ENCODE results near the gene CHIT1.

CHIT1 gene

GRCh38 chr1:203216274-203217138 lies 13.0 kb downstream of the CHIT1 start:
- peak; percentile 70 for DNase-seq (ENCODE audit: low read depth)

DNA sequence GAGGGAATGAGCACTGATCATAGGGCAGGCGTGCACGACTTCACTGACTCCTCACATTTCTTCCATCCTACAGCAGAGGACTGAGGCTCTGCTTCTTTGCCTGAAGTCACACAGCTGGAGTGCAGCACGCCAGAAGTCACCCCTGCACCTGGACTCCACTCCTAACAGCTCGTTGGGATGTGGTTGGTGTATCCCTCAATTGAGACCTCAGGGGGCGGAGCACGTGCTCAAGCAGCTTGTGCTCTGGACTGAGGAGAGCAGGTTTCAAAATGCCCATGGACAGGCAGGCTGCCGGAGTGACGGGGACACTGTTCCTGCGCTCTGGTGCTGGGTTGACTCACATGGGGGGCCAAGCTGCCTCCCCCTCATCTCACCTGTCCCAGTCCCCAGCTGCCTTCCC lies 13.9 kb downstream of the CHIT1 start:
- no peak for DNase-seq (ENCODE audit: low read depth)

DNA sequence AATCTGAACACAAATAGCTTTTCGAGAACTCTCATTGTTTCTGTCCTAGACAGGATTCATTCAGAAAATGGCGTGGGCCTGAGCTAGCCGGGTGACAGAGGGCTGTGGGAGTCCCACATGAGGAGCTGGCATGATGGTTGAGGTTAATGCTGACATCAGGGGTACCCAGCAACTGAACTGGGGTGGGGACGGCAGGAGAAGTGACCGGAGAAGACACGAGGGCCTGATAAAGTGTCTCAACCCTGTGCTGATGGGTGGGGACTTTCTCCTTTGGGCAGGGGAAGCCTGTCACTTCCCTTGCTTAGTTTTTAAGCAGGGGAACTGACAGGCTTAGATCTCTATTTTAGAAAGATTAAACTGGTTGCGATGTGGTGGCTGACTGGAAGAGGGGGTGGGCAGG lies 14.6 kb downstream of the CHIT1 start:
- DNase-seq (ENCODE audit: low read depth), result no peak

DNA sequence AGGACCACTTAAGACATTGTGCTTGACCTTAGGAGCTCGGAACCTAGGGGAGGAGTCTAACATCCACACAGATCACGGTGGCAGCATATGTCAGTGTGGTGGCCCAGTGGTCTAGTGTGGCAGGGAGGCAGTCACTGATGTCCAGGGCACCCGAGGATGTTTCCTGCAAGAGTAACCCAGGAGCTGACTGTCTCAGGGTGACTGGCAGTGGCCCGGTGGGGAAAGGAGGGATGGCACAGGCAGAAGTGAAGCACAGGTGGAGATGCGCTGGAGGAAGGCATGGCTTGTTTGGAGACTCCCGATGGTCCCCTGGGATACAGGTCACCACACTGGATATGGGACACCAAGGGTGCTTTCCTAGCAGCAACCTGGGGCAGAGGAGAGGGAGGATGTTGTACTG lies 16.3 kb downstream of the CHIT1 start:
- no peak for DNase-seq (ENCODE audit: low read depth)

GRCh38 chr1:203211812-203212211 lies 17.7 kb downstream of the CHIT1 start:
- no peak for DNase-seq (ENCODE audit: low read depth)

- no peak for DNase-seq (ENCODE audit: low read depth)
Observed at GRCh38 chr1:203210988-203211387, 18.5 kb downstream of the CHIT1 start.

- DNase-seq (ENCODE audit: low read depth), result no peak
Observed at GRCh38 chr1:203210350-203210749, 19.1 kb downstream of the CHIT1 start.

- no peak for DNase-seq (ENCODE audit: low read depth)
Observed at GRCh38 chr1:203208181-203208580, 21.3 kb downstream of the CHIT1 start.

DNA sequence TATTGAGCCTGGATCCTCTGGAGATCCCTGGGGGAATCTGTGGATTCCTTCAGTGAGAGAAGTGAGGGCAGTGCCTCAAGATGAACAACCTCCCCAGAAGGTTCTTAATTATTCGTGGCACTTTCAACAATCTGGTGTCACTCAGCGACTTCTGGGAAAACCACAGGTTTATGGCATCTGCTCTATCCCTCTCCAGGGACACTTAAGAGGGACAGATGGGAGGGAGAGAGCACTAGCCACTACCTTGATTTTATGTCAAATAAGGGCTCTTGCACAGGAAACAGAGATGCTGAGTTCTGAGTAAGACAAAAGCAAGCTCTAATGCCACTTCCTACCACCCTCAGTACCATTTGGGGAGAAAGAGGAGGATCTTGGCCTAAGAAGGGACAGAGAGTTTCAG lies 21.7 kb downstream of the CHIT1 start:
- DNase-seq (ENCODE audit: low read depth), result no peak

DNA sequence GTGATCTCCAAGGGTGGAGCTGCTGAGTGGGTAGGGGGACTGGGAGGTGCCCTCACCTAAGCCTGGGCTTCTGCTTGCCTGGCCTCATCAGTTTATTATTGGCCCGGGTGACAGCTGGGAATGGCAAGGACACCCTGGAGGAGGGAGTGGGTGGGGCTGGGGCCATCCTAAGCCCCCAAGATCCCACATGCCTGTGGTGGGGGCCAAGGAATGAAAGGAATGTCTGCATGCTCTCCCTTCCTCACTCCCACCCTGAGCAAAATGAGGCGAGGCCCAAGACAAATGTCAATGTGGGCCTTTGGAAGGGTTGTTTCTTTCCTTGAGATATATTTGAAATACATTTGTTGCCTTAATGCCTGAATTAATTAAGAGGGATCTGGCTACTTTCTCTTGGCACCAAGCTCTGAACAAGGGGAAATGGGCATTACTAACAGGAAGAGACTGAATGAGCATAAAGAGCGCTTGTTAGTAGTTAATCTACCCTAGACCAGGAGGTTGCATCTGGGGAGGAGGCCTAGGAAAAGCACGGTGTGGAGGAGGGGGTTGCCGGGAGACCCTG lies 23.3 kb downstream of the CHIT1 start:
- peak; percentile 19 for DNase-seq (ENCODE audit: low read depth)

DNA sequence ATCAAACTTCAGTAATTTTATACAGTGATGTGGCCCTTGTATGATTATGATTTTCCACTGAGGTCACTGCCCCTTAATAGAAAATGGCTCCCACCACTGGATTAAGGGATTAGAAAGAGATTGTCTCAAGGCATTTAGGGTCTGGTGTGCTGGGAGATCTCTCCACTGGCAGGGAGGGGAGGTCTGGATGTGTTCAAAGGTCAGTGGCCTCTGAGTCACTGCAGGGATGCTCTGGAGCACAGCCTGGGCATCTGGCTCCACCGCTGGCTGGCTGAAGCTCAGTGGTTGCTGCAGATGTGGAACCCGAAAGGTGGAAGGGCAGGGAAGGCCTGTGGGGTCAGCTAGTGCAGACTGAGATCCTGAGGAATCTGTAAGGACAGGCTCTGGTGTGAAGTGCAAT lies 24.7 kb downstream of the CHIT1 start:
- no peak for DNase-seq (ENCODE audit: low read depth)

GRCh38 chr1:203202431-203203245 lies 26.8 kb downstream of the CHIT1 start:
- peak; percentile 81 for DNase-seq (ENCODE audit: low read depth)

DNA sequence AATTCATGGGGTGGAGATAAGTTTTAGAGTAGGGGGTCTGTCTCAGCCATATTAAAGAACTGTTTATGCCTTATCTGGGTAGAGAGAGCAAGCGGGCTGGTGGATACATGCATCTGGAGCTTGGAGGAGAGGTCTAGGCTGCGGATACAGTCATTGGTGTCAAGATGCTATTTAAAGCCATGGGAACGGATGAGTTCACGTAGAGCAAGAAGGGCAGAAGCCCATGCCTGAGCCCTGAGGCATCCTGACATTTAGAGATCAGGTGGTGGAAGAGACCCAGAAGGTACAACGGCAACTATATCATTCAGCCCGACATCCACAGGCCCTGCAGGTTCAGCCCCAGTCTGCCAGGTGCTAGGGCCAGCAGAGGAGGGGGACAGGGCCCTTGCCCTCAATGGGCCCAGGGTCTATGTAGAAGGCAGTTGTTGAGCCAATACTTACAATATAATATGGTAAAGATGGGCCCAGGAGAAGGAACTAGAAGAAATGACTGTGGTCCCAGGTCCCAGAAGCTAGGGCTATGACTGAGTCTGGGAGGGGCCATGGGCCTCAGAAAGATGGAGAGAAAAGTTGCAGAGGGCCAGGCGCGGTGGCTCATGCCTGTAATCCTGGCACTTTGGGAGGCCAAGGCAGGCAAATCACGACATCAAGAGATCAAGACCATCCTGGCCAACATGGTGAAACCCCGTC lies 27.8 kb downstream of the CHIT1 start:
- DNase-seq (ENCODE audit: low read depth), result no peak

- DNase-seq (ENCODE audit: low read depth), result no peak
Observed at GRCh38 chr1:203200916-203201315, 28.6 kb downstream of the CHIT1 start.

DNA sequence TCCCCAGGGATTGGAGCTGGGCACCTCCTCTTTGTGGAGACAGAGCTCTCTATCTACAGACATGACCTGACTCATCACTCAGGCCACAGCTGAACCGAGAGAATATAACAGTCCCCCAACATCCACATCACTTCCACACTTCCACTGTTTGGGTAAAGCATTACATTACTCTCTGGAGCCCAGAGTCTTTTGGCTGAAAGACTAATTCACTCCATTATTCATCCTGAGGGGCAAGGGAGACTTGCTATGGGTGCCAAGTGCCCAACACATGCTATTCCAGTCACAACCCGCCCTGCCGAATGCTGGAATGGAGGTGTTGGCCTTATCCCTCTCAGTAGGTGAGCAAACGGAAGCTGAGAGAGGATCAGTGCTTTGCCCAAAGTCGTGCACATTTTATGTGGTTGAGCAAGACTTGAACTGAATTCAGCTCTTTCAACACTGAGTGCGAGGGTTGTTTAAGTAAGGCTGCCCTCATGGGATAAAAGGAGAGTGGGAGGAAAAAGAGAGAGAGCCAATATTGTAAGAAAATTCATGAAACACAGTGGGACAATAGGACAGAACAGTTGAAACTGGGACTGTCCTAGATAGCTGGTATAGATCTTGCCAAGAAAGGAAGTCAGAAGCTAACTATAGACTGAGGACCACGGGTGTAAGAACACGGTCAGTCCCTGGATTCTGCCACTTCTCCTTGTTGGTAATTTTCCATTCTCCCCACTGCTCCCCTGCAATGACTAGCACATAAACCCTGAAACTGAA lies 29.5 kb downstream of the CHIT1 start:
- DNase-seq (ENCODE audit: low read depth), result peak; percentile 47

DNA sequence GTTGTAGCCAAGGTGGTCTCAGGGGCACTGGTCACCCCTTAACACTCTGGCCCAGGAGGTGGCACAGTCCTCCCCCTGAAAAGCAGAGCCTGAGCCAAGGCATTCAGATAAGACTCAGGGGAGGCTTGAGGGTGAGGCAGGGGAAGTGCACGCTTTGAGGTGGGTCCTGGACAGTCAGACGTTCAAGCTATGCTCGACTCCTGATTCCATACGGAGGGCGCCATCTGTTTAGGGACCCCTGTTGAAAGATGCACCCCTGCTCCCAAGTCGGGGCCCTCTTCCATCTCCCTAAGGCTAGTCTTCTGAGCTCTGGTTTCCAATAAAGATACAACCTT lies 30.0 kb downstream of the CHIT1 start:
- DNase-seq (ENCODE audit: low read depth), result no peak

GRCh38 chr1:203199002-203199401 lies 30.5 kb downstream of the CHIT1 start:
- DNase-seq (ENCODE audit: low read depth), result no peak

DNA sequence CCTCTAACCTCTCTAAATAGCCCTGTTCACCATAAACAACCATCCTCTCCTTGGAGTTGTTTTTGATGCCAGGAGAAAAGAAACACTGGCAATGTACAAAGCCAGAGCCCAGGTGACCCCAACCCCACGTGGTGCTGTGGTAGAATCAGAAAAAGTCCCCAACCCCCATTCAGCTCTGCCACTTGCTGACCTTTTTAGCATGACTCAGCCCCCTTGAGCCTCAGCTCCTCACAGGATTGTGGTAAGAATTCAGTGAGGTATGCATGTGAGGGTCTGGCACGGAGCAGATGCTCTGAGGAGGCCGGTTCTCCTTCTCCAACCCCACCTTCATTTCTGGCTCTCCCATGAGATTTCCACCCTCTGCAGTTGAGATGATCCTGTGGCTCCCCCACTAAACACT lies 31.8 kb downstream of the CHIT1 start:
- DNase-seq (ENCODE audit: low read depth), result peak; percentile 86

GRCh38 chr1:203196371-203196770 lies 33.1 kb downstream of the CHIT1 start:
- peak; percentile 53 for DNase-seq (ENCODE audit: low read depth)

GRCh38 chr1:203190949-203191348 lies 38.5 kb downstream of the CHIT1 start:
- no peak for DNase-seq (ENCODE audit: low read depth)

DNA sequence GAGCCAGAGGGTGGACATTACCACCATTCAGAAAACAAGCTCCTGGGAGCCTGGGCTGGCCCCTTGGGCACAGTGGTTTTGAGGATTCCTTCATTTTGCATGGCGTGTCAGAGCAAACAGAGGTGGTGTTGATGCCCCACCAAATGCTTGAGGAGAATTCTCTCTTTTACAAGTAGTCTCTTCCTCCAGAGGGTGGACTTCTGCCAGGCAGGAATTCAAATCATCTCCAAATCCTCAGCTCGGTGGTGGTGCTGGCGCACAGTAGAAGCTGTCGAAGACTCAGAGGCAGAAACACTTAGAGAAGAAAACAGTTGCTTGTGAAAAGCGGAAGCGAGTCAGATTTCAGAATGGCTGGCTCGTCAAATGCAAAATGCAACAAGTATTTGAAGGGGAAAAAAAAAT lies 39.5 kb downstream of the CHIT1 start:
- peak; percentile 67 for DNase-seq (ENCODE audit: low read depth)

Data from EH (cell line).